ENCODE results near the gene FBXO28.

FBXO28 gene

DNA sequence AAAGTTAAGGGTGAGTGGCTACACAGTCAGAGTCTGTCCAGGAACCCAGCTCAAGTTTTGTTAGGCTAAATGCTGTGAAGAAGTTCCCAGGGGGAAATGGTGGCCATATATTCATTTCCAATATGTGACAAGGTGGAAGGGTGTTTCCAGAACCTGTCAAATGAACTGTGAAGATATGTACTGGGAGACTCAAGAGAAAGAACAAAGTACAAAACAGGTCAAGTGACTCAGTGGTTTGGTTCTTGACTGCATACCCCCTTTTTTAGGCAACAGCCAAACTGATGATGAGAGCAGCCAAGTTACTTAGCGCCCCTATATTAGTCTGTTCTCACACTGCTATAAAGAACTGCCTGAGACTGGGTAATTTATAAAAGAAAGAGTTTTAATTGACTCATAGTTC is 18.6 kb upstream of the FBXO28 start:
- Histone ChIP-seq H3K4me1 (ENCODE audit: control insufficient read depth, insufficient read depth, low read length) (no peaks in the 10 kb centered on the region), H3K9me3 (ENCODE audit: control insufficient read depth, insufficient read depth, low read length) (no peaks in the 10 kb centered on the region; the same call in 1 of the 2 replicates), H3K27ac (ENCODE audit: low read length) (no peak overlapping the region), H3K4me3 (ENCODE audit: low read length) (no peak overlapping the region), H3K36me3 (ENCODE audit: control insufficient read depth, insufficient read depth, low read length) (no peaks in the 10 kb centered on the region), H3K27me3 (ENCODE audit: control insufficient read depth, insufficient read depth, low read length) (no peaks in the 10 kb centered on the region)
- WGBS (ENCODE audit: insufficient coverage, insufficient read length), result no CpG with 5 or more reads among the region's 1 CpG
- no peak for DNase-seq (ENCODE audit: low read depth, low spot score)

DNA sequence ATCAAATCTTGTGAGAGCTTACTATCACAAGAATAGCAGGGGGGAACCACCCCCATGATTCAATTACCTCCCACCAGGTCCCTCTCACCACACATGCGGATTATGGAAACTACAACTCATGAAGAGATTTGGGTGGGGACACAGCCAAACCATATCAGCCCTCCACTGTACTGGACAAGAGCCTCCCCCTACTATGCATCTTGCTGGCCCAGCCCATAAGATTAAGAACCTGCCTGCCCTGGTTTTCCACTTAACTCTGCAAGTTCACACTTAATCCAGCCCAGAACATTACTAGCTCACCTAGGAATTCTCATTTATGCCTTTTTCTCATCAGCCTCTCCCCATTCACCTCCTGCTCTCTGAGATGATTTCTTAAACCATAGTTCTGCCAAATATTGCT is 18.0 kb upstream of the FBXO28 start:
- Histone ChIP-seq H3K27me3 (ENCODE audit: control insufficient read depth, insufficient read depth, low read length) (no peaks in the 10 kb centered on the region), H3K36me3 (ENCODE audit: control insufficient read depth, insufficient read depth, low read length) (no peaks in the 10 kb centered on the region), H3K4me1 (ENCODE audit: control insufficient read depth, insufficient read depth, low read length) (no peaks in the 10 kb centered on the region), H3K27ac (ENCODE audit: low read length) (no peak overlapping the region), H3K9me3 (ENCODE audit: control insufficient read depth, insufficient read depth, low read length) (no peaks in the 10 kb centered on the region; the same call in 1 of the 2 replicates), H3K4me3 (ENCODE audit: low read length) (no peak overlapping the region)
- WGBS (ENCODE audit: insufficient coverage, insufficient read length), result no CpG with 5 or more reads among the region's 1 CpG
- DNase-seq (ENCODE audit: low read depth, low spot score), result no peak

DNA sequence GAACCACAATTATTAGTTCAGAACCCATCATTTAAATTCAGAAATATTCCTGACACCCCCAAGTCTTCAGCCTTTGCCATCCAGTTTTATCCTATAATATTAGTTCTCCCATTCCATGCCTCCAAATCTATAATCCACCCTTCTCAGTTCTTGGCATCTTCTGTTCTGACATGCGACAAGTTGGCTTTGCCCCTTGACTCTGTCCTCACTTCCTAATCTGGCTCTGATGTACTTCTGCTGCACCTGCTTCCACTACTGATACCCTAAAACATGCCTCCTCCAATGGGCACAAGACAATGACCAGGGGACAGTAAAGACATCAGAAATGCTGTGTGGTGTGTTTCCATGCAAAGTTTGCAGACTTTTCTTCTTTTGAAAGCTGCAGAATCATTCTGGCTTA is 17.1 kb upstream of the FBXO28 start:
- H3K4me1 ChIP-seq (ENCODE audit: control insufficient read depth, insufficient read depth, low read length), result no peaks in the 10 kb centered on the region
- H3K36me3 ChIP-seq (ENCODE audit: control insufficient read depth, insufficient read depth, low read length), result no peaks in the 10 kb centered on the region
- DNase-seq (ENCODE audit: low read depth, low spot score), result no peak
- H3K9me3 ChIP-seq (ENCODE audit: control insufficient read depth, insufficient read depth, low read length), result no peaks in the 10 kb centered on the region; the same call in 1 of the 2 replicates
- H3K27ac ChIP-seq (ENCODE audit: low read length), result no peak overlapping the region
- H3K4me3 ChIP-seq (ENCODE audit: low read length), result no peak overlapping the region
- no peaks in the 10 kb centered on the region for H3K27me3 ChIP-seq (ENCODE audit: control insufficient read depth, insufficient read depth, low read length)
- no CpG with 5 or more reads among the region's 1 CpG for WGBS (ENCODE audit: insufficient coverage, insufficient read length)

GRCh38 chr1:224098007-224098406 is 15.9 kb upstream of the FBXO28 start:
- no peak overlapping the region for H3K4me3 ChIP-seq (ENCODE audit: low read length)
- WGBS (ENCODE audit: insufficient coverage, insufficient read length), result no CpG with 5 or more reads among the region's 4 CpGs
- no peaks in the 10 kb centered on the region for H3K4me1 ChIP-seq (ENCODE audit: control insufficient read depth, insufficient read depth, low read length)

DNA sequence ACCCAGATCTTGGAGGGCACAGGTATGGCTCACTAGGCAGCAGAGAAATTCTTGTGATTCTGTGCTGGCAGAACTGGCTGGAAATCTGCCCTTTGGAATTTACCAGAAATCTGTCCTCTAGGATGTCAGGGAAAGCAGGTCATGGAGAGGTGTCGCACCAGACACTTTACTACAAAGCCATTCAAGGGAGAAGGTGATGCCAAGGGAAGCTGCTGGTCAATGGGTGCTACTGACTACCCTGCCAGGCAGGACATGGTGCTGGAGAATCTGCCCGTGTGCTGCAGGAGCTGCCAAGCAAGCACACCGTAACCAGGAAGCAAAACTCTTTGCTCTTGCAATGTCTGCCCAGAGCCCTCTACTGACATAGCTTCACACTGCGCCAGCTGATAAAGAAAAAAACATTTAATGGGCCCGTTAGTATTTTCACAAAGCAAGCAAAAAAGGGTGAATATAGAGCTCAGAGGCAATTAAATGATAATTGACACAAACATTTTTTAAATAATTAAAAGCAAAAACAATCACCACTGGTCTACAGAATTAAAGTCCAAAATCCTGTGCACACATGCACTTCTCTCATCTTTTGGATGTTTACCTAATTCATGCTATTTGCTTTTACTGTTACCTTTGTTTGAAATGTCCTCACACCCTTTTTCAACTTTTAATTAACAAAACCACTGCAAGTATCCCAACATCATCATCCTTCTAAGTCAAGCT is 7.2 kb upstream of the FBXO28 start:
- Histone ChIP-seq H3K27ac (ENCODE audit: low read length) (no peak overlapping the region), H3K36me3 (ENCODE audit: control insufficient read depth, insufficient read depth, low read length) (no peaks in the 10 kb centered on the region), H3K4me3 (ENCODE audit: low read length) (no peak overlapping the region), H3K27me3 (ENCODE audit: control insufficient read depth, insufficient read depth, low read length) (no peaks in the 10 kb centered on the region), H3K4me1 (ENCODE audit: control insufficient read depth, insufficient read depth, low read length) (no peaks in the 10 kb centered on the region; the same call in 1 of the 2 replicates), H3K9me3 (ENCODE audit: control insufficient read depth, insufficient read depth, low read length) (no peaks in the 10 kb centered on the region)
- WGBS (ENCODE audit: insufficient coverage, insufficient read length), result no CpG with 5 or more reads among the region's 5 CpGs
- DNase-seq (ENCODE audit: low read depth, low spot score), result no peak

More at GRCh38 chr1:224098007-224098406, 15.9 kb upstream of the FBXO28 start:
- H3K36me3 ChIP-seq (ENCODE audit: control insufficient read depth, insufficient read depth, low read length), result no peaks in the 10 kb centered on the region
- no peak overlapping the region for H3K27ac ChIP-seq (ENCODE audit: low read length)
- no peaks in the 10 kb centered on the region for H3K27me3 ChIP-seq (ENCODE audit: control insufficient read depth, insufficient read depth, low read length)
- DNase-seq (ENCODE audit: low read depth, low spot score), result no peak
- no peaks in the 10 kb centered on the region; the same call in 1 of the 2 replicates for H3K9me3 ChIP-seq (ENCODE audit: control insufficient read depth, insufficient read depth, low read length)

- no peak overlapping the region for H3K27ac ChIP-seq (ENCODE audit: low read length)
- H3K27me3 ChIP-seq (ENCODE audit: control insufficient read depth, insufficient read depth, low read length), result no peaks in the 10 kb centered on the region
- no peaks in the 10 kb centered on the region for H3K9me3 ChIP-seq (ENCODE audit: control insufficient read depth, insufficient read depth, low read length)
- H3K4me3 ChIP-seq (ENCODE audit: low read length), result no peak overlapping the region
- no peak for DNase-seq (ENCODE audit: low read depth, low spot score)
- no peaks in the 10 kb centered on the region; the same call in 1 of the 2 replicates for H3K4me1 ChIP-seq (ENCODE audit: control insufficient read depth, insufficient read depth, low read length)
- H3K36me3 ChIP-seq (ENCODE audit: control insufficient read depth, insufficient read depth, low read length), result no peaks in the 10 kb centered on the region
Measured at GRCh38 chr1:224107282-224107625, 6.7 kb upstream of the FBXO28 start.

GRCh38 chr1:224108991-224109390 is 4.9 kb upstream of the FBXO28 start:
- no peak for DNase-seq (ENCODE audit: low read depth, low spot score)
- no peaks in the 10 kb centered on the region for H3K27me3 ChIP-seq (ENCODE audit: control insufficient read depth, insufficient read depth, low read length)
- H3K4me1 ChIP-seq (ENCODE audit: control insufficient read depth, insufficient read depth, low read length), result no peaks in the 10 kb centered on the region; the same call in 1 of the 2 replicates
- H3K9me3 ChIP-seq (ENCODE audit: control insufficient read depth, insufficient read depth, low read length), result no peaks in the 10 kb centered on the region
- no peak overlapping the region for H3K4me3 ChIP-seq (ENCODE audit: low read length)
- H3K27ac ChIP-seq (ENCODE audit: low read length), result no peak overlapping the region
- H3K36me3 ChIP-seq (ENCODE audit: control insufficient read depth, insufficient read depth, low read length), result no peaks in the 10 kb centered on the region

DNA sequence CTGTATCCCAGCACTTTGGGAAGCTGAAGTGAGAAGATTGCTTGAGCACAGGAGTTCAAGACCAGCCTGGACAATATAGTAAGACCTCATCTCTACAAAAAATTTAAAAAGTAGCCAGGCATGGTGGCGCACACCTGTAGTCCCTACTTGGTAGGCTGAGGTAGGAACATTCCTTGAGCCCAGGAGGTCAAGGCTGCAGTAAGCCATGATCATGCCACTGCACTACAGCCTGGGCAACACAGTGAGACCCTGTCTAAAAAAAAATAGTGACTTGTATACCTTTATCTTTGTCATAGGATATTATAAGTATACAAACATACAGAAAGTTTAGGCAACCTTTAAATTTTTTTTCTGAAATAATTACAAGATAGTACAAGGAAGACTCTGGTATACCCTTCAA is 3.9 kb upstream of the FBXO28 start:
- WGBS (ENCODE audit: insufficient coverage, insufficient read length), result no CpG with 5 or more reads among the region's 1 CpG
- Histone ChIP-seq H3K4me1 (ENCODE audit: control insufficient read depth, insufficient read depth, low read length) (no peaks in the 10 kb centered on the region; the same call in 1 of the 2 replicates), H3K9me3 (ENCODE audit: control insufficient read depth, insufficient read depth, low read length) (no peaks in the 10 kb centered on the region), H3K4me3 (ENCODE audit: low read length) (no peak overlapping the region), H3K27me3 (ENCODE audit: control insufficient read depth, insufficient read depth, low read length) (no peaks in the 10 kb centered on the region), H3K27ac (ENCODE audit: low read length) (no peak overlapping the region), H3K36me3 (ENCODE audit: control insufficient read depth, insufficient read depth, low read length) (no peaks in the 10 kb centered on the region)
- no peak for DNase-seq (ENCODE audit: low read depth, low spot score)

DNA sequence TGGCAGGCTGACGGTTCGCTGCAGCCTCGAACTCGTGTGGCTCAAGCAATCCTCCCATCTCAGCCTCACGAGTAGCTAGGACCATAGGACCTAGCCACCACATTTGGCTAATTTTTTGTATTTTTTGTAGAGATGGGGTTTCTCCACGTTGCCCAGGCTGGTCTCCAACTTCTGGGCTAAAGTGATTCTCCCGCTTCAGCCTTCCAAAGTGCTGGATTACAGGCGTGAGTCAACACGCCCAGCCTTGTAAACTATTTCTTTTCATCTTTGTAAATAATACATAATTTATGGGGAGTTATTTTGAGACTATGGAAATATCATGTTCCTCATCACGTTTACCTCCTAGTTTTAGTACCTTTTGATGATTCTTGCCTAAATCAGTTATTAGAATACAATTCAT is 906 bp upstream of the FBXO28 start:
- no peak for DNase-seq (ENCODE audit: low read depth, low spot score)
- no CpG with 5 or more reads among the region's 10 CpGs for WGBS (ENCODE audit: insufficient coverage, insufficient read length)
- Histone ChIP-seq H3K9me3 (ENCODE audit: control insufficient read depth, insufficient read depth, low read length) (no peaks in the 10 kb centered on the region), H3K27ac (ENCODE audit: low read length) (no peak overlapping the region), H3K36me3 (ENCODE audit: control insufficient read depth, insufficient read depth, low read length) (no peaks in the 10 kb centered on the region), H3K27me3 (ENCODE audit: control insufficient read depth, insufficient read depth, low read length) (no peaks in the 10 kb centered on the region), H3K4me3 (ENCODE audit: low read length) (no peak overlapping the region), H3K4me1 (ENCODE audit: control insufficient read depth, insufficient read depth, low read length) (no peaks in the 10 kb centered on the region)

- no peak for DNase-seq (ENCODE audit: low read depth, low spot score)
- H3K27ac ChIP-seq (ENCODE audit: low read length), result no peak overlapping the region
- no CpG with 5 or more reads among the region's 2 CpGs for WGBS (ENCODE audit: insufficient coverage, insufficient read length)
- H3K27me3 ChIP-seq (ENCODE audit: control insufficient read depth, insufficient read depth, low read length), result no peaks in the 10 kb centered on the region
- no peak overlapping the region for H3K4me3 ChIP-seq (ENCODE audit: low read length)
- no peaks in the 10 kb centered on the region for H3K36me3 ChIP-seq (ENCODE audit: control insufficient read depth, insufficient read depth, low read length)
- H3K9me3 ChIP-seq (ENCODE audit: control insufficient read depth, insufficient read depth, low read length), result no peaks in the 10 kb centered on the region
- H3K4me1 ChIP-seq (ENCODE audit: control insufficient read depth, insufficient read depth, low read length), result no peaks in the 10 kb centered on the region
Measured at GRCh38 chr1:224113545-224113917, 380 bp upstream of the FBXO28 start.

DNA sequence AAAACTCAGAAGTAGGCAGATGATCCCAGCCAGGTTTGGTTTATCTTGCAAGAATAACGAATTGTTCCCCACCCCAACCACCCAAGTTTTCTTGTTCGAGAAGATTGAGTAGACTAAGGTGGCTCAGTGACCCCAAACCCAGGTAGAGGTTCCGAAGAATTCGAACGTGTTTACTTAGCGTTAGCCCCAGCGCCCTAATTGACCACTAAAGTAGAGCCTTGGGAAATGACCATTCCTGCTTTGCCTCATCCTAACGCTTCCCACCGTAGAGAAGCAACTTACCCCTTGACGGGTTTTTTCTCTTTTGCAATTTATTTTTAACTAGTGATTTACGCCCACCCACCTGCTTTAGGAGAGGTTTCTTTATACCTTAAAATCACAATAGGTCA is 870 bp downstream of the FBXO28 start:
- Histone ChIP-seq H3K27me3 (ENCODE audit: control insufficient read depth, insufficient read depth, low read length) (no peaks in the 10 kb centered on the region), H3K9me3 (ENCODE audit: control insufficient read depth, insufficient read depth, low read length) (no peaks in the 10 kb centered on the region), H3K27ac (ENCODE audit: low read length) (no peak overlapping the region), H3K4me1 (ENCODE audit: control insufficient read depth, insufficient read depth, low read length) (no peaks in the 10 kb centered on the region), H3K36me3 (ENCODE audit: control insufficient read depth, insufficient read depth, low read length) (no peaks in the 10 kb centered on the region), H3K4me3 (ENCODE audit: low read length) (peak overlapping the region; percentile 79)
- WGBS (ENCODE audit: insufficient coverage, insufficient read length), result no CpG with 5 or more reads among the region's 11 CpGs
- no peak for DNase-seq (ENCODE audit: low read depth, low spot score)

All from iPS DF 6.9 (cell line).